A673 (cell line): ENCODE results near the gene UBE3A. TPM values are rescaled to one million over a fixed set of nuclear protein-coding genes. Genes with fewer than 3 reads are reported as not detected.
"Not testable (repeated sequence)": the region's sequence is repeated elsewhere in the genome, so short reads cannot be mapped to it uniquely, and the experiment has no call there.

Experiments used
- BruUV-seq: library from RNA; stranded (reverse); fragments of 400-500 nt; replicated peaks from 2 replicates; lab custom pipeline; 2021; lab: Mats Ljungman, UMichigan
- CTCF ChIA-PET: fragments of 300-600 bp; sonication (Branson Sonifier 250); formaldehyde crosslinking; loops from one replicate; lab custom pipeline; 2022; ENCODE audit warnings: antibody characterized with exemption; lab: Charles Lee
- POLR2A ChIA-PET: fragments of 300-600 bp; sonication (Branson Sonifier 250); formaldehyde crosslinking; loops from one replicate; lab custom pipeline; 2022; ENCODE audit warnings: antibody characterized with exemption; ENCODE audit not compliant: low non-redundant PET; lab: Charles Lee
- DNase-seq: peaks from one replicate; pipeline ENCODE4 v3.0.0-alpha.2; 2015; ENCODE audit warnings: low spot score
- H3K27ac ChIP-seq: fragments of 200-600 bp; sonication (generic); 2 replicates; pipeline ENCODE4 v1.5.1; 2016; ENCODE audit warnings: mixed run types, low read depth, mild to moderate bottlenecking, mixed read lengths, antibody characterized with exemption, low read length; ENCODE audit not compliant: poor library complexity, severe bottlenecking
- H3K27me3 ChIP-seq: fragments of 200-600 bp; sonication (generic); replicated peaks from 2 replicates; pipeline ENCODE4 v1.6.1; 2017; ENCODE audit warnings: mixed run types, low read depth, mild to moderate bottlenecking, mixed read lengths, antibody characterized with exemption, low read length; ENCODE audit not compliant: insufficient read depth, poor library complexity
- H3K36me3 ChIP-seq: fragments of 200-600 bp; sonication (generic); 2 replicates; pipeline ENCODE4 v1.6.1; 2016; ENCODE audit warnings: mixed run types, mild to moderate bottlenecking, mixed read lengths, antibody characterized with exemption, low read length; ENCODE audit not compliant: insufficient read depth, poor library complexity, severe bottlenecking
- H3K4me1 ChIP-seq: fragments of 200-600 bp; sonication (generic); 2 replicates; pipeline ENCODE4 v1.6.1; 2017; ENCODE audit warnings: mixed run types, mild to moderate bottlenecking, mixed read lengths, antibody characterized with exemption, low read length; ENCODE audit not compliant: insufficient read depth, poor library complexity, severe bottlenecking
- H3K4me3 ChIP-seq: fragments of 200-600 bp; sonication (generic); 2 replicates; pipeline ENCODE4 v1.5.1; 2016; ENCODE audit warnings: low read depth, mixed run types, mild to moderate bottlenecking, mixed read lengths, low read length; ENCODE audit not compliant: poor library complexity, severe bottlenecking
- H3K9me3 ChIP-seq: fragments of 200-600 bp; sonication (generic); 2 replicates; pipeline ENCODE4 v1.6.1; 2016; ENCODE audit warnings: mixed run types, low read depth, mild to moderate bottlenecking, mixed read lengths, antibody characterized with exemption, low read length; ENCODE audit not compliant: poor library complexity, severe bottlenecking
- CTCF ChIP-seq: fragments of 300-800, 200-600 bp; sonication (generic); conservative IDR thresholded peaks from 2 replicates; pipeline ENCODE4 v1.5.1; 2017; ENCODE audit warnings: low read depth, mild to moderate bottlenecking, antibody characterized with exemption, low read length, moderate library complexity, mixed read lengths
- EZH2 ChIP-seq: fragments of 200-600 bp; sonication (generic); IDR thresholded peaks from 2 replicates; pipeline ENCODE4 v1.6.1; 2017; ENCODE audit warnings: borderline replicate concordance, low read depth, mild to moderate bottlenecking, mixed read lengths, antibody characterized with exemption, low read length; ENCODE audit not compliant: poor library complexity, severe bottlenecking
- intact Hi-C: fragments of 100-400 bp; cut with micrococcal nuclease; formaldehyde crosslinking; loops from one replicate; pipeline ENCODE4 v1.10.0; 2022; ENCODE audit not compliant: unreplicated experiment
- total RNA-seq: library from RNA; stranded (reverse); gene quantifications from 2 replicates; pipeline ENCODE4 v1.2.3, GENCODE V29; 2021

UBE3A gene
- total RNA-seq, 1 experiment from 2014 or later: 104 TPM

DNA sequence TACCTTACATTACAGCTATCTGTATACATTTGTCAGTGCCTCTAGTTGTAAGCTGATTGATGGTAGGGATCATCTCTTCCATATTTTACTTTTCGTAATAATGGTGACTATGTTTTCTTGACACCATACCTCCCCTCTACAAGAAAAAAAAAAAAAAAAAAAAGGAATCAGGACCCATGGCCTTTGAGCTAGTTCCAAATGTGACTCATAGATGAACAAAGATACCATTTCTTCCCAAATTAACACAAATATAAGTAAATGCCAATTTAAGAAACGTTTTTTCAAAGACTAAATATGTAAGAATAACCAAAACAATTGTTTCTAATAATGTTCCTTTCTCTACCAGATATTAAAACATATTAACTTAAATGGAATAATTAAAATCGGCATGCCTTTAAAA lies 23.1 kb downstream of the UBE3A start:
- peaks cover 42% of the 10 kb centered on the region for H3K9me3 ChIP-seq

DNA sequence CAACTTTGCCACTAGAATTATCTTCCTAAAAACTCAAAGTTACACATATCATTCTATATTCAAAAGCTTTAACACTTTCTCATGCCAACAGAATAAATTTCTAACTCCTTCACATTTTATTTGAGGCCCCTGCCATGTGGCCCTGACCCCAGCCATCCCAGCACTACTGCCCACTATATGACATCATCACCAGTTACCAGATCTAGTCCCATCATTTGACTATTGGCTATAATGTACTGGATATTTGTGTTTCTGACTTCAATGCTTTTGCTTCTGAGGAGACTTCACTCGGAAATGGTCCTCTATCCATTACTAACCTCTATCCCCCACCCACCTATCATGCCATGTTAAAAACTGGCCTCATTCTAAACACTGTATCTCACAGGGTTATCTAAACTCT lies 23.6 kb downstream of the UBE3A start:
- ChIA-PET CTCF (no interaction called here), POLR2A (no interaction called here)
- H3K4me1 ChIP-seq: no peaks in the 10 kb centered on the region
- no peak overlapping the region for H3K27ac ChIP-seq
- DNase-seq: no peak
- H3K27me3 ChIP-seq: no peaks in the 10 kb centered on the region
- peaks cover 5% of the 10 kb centered on the region for H3K36me3 ChIP-seq
- no peak overlapping the region for H3K4me3 ChIP-seq
- intact Hi-C loops: no loop called here
- no TSS peak for BruUV-seq
- TF ChIP-seq EZH2 (no peak), CTCF (no peak)
- H3K9me3 ChIP-seq: peaks cover 42% of the 10 kb centered on the region

More for the DNA sequence above, 23.1 kb downstream of the UBE3A start:
- intact Hi-C loops: no loop called here
- no peak for TF ChIP-seq CTCF
- no peak for TF ChIP-seq EZH2
- H3K36me3 ChIP-seq: peaks cover 5% of the 10 kb centered on the region
- no peak for DNase-seq
- no peaks in the 10 kb centered on the region for H3K27me3 ChIP-seq
- ChIA-PET POLR2A (no interaction called here), CTCF (no interaction called here)
- H3K4me3 ChIP-seq: no peak overlapping the region
- BruUV-seq: no TSS peak
- no peaks in the 10 kb centered on the region for H3K4me1 ChIP-seq
- H3K27ac ChIP-seq: no peak overlapping the region

GRCh38 chr15:25410649-25411048 lies 28.2 kb downstream of the UBE3A start:
- Histone ChIP-seq H3K9me3 (peaks cover 6% of the 10 kb centered on the region), H3K27ac (no peak overlapping the region), H3K27me3 (no peaks in the 10 kb centered on the region), H3K36me3 (no peaks in the 10 kb centered on the region), H3K4me3 (no peak overlapping the region), H3K4me1 (no peaks in the 10 kb centered on the region)
- intact Hi-C loops: no loop called here
- no TSS peak for BruUV-seq
- DNase-seq: no peak
- ChIA-PET CTCF (no interaction called here), POLR2A (interaction anchor here (0.7 kb wide), 1 partner anchor 30 kb away, joined by 3 read pairs; no protein-coding TSS in a partner anchor)
- TF ChIP-seq CTCF (no peak), EZH2 (no peak)

GRCh38 chr15:25409731-25410130 lies 29.1 kb downstream of the UBE3A start:
- H3K36me3 ChIP-seq, CTCF ChIA-PET, H3K4me1 ChIP-seq, H3K4me3 ChIP-seq, H3K9me3 ChIP-seq, BruUV-seq, H3K27me3 ChIP-seq, intact Hi-C loops, DNase-seq, POLR2A ChIA-PET, H3K27ac ChIP-seq: not testable (repeated sequence)
